Measurements from ENCODE around the gene LETM1. TPM values are rescaled to one million over a fixed set of nuclear protein-coding genes. Genes with fewer than 3 reads are reported as not detected.

LETM1 gene
- total RNA-seq, 1 donor from 2014 or later: 60.3 TPM

DNA sequence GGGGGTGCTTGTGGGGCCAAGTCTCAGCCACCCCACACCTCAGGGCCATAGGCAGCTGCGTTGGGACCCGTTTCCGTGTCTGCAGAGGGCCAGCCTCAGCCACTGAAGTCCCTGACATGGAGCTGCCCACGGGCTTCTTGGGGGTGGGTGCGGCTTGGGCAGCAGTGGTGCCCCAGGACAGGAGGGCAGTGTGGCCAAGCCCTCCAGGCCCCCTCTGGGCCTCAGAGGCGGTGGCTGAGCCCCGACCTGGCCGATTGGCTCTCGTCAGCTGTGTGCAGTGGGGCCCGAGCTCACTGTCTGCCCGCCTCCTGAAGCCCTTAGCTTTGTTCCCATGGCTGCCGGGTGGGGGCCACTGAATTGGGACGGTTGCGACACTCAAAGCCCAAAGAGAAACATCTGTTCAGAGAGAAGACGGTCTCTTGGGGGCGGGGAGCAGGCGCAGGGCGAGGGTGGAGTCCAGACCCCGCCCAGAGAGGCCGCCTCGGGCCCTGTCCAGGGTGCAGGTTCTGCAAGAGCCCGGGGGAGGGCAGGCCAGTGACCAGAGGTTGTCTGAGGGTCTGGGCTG lies 53.7 kb downstream of the LETM1 start:
- Mint-ChIP-seq H3K36me3 (ENCODE audit: low read depth, unreplicated experiment) (no peaks in the 10 kb centered on the region), H3K27me3 (ENCODE audit: low read depth, unreplicated experiment) (peaks cover 5% of the 10 kb centered on the region), H3K27ac (ENCODE audit: unreplicated experiment) (no peak overlapping the region), H3K9me3 (ENCODE audit: unreplicated experiment) (no peaks in the 10 kb centered on the region), H3K4me1 (ENCODE audit: low read depth, unreplicated experiment) (no peaks in the 10 kb centered on the region), H3K4me3 (ENCODE audit: unreplicated experiment) (no peak overlapping the region)
- FAIRE-seq (no peak), DNase-seq (ENCODE audit: low read depth) (no peak)
- TF ChIP-seq, protein P1, sequence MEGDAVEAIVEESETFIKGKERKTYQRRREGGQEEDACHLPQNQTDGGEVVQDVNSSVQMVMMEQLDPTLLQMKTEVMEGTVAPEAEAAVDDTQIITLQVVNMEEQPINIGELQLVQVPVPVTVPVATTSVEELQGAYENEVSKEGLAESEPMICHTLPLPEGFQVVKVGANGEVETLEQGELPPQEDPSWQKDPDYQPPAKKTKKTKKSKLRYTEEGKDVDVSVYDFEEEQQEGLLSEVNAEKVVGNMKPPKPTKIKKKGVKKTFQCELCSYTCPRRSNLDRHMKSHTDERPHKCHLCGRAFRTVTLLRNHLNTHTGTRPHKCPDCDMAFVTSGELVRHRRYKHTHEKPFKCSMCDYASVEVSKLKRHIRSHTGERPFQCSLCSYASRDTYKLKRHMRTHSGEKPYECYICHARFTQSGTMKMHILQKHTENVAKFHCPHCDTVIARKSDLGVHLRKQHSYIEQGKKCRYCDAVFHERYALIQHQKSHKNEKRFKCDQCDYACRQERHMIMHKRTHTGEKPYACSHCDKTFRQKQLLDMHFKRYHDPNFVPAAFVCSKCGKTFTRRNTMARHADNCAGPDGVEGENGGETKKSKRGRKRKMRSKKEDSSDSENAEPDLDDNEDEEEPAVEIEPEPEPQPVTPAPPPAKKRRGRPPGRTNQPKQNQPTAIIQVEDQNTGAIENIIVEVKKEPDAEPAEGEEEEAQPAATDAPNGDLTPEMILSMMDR (IDR thresholded peaks at IDR 0.05; ENCODE audit: insufficient read depth, low read depth, low read length): no peak
- no peak for TF ChIP-seq EZH2 (IDR thresholded peaks at IDR 0.05; ENCODE audit: insufficient read depth, low read length)
- Histone ChIP-seq H3K36me3 (ENCODE audit: insufficient read depth, low read length) (no peaks in the 10 kb centered on the region), H3K27ac (ENCODE audit: low read depth, low read length) (no peak overlapping the region), H3K4me1 (ENCODE audit: insufficient read depth, low read length) (no peaks in the 10 kb centered on the region), H3K4me2 (ENCODE audit: low read length) (no peak overlapping the region), H2AFZ (ENCODE audit: low read depth, low read length) (no peak overlapping the region), H4K20me1 (ENCODE audit: insufficient read depth, low read length) (no peaks in the 10 kb centered on the region), H3K9ac (ENCODE audit: low read length) (no peak overlapping the region), H3K4me3 (ENCODE audit: insufficient read depth, low read depth, low read length) (no peak overlapping the region), H3K79me2 (ENCODE audit: insufficient read depth, low read length) (no peaks in the 10 kb centered on the region), H3K27me3 (ENCODE audit: insufficient read depth, low read length) (no peaks in the 10 kb centered on the region), H3K9me3 (ENCODE audit: insufficient read depth, low read depth, low read length) (no peaks in the 10 kb centered on the region)

DNA sequence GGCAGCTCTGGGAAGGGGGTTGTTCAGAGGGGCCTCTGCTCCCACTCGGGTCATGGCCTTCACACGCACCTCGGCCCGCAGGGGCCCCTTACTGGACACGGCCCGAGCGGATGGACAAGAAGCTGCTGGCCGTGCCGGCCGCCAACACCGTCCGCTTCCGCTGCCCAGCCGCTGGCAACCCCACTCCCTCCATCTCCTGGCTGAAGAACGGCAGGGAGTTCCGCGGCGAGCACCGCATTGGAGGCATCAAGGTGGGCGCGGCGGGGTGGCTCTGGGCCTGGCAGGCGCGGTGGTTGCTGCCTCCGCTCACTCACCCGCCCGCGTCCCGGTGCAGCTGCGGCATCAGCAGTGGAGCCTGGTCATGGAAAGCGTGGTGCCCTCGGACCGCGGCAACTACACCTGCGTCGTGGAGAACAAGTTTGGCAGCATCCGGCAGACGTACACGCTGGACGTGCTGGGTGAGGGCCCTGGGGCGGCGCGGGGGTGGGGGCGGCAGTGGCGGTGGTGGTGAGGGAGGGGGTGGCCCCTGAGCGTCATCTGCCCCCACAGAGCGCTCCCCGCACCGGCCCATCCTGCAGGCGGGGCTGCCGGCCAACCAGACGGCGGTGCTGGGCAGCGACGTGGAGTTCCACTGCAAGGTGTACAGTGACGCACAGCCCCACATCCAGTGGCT lies 54.5 kb downstream of the LETM1 start:
- Histone ChIP-seq H3K4me3 (ENCODE audit: insufficient read depth, low read depth, low read length) (no peak overlapping the region), H4K20me1 (ENCODE audit: insufficient read depth, low read length) (no peaks in the 10 kb centered on the region), H3K4me1 (ENCODE audit: insufficient read depth, low read length) (no peaks in the 10 kb centered on the region), H3K36me3 (ENCODE audit: insufficient read depth, low read length) (no peaks in the 10 kb centered on the region), H3K79me2 (ENCODE audit: insufficient read depth, low read length) (no peaks in the 10 kb centered on the region), H3K9ac (ENCODE audit: low read length) (no peak overlapping the region), H2AFZ (ENCODE audit: low read depth, low read length) (no peak overlapping the region), H3K27me3 (ENCODE audit: insufficient read depth, low read length) (no peaks in the 10 kb centered on the region), H3K27ac (ENCODE audit: low read depth, low read length) (no peak overlapping the region), H3K4me2 (ENCODE audit: low read length) (no peak overlapping the region), H3K9me3 (ENCODE audit: insufficient read depth, low read depth, low read length) (no peaks in the 10 kb centered on the region)
- Mint-ChIP-seq H3K27me3 (ENCODE audit: low read depth, unreplicated experiment) (peaks cover 10% of the 10 kb centered on the region), H3K9me3 (ENCODE audit: unreplicated experiment) (no peaks in the 10 kb centered on the region), H3K4me3 (ENCODE audit: unreplicated experiment) (no peak overlapping the region), H3K4me1 (ENCODE audit: low read depth, unreplicated experiment) (no peaks in the 10 kb centered on the region), H3K36me3 (ENCODE audit: low read depth, unreplicated experiment) (no peaks in the 10 kb centered on the region), H3K27ac (ENCODE audit: unreplicated experiment) (no peak overlapping the region)
- no peak for TF ChIP-seq EZH2 (IDR thresholded peaks at IDR 0.05; ENCODE audit: insufficient read depth, low read length)
- TF ChIP-seq, protein P1 (IDR thresholded peaks at IDR 0.05; ENCODE audit: insufficient read depth, low read depth, low read length): no peak
- DNase-seq (ENCODE audit: low read depth) (no peak), FAIRE-seq (no peak)

DNA sequence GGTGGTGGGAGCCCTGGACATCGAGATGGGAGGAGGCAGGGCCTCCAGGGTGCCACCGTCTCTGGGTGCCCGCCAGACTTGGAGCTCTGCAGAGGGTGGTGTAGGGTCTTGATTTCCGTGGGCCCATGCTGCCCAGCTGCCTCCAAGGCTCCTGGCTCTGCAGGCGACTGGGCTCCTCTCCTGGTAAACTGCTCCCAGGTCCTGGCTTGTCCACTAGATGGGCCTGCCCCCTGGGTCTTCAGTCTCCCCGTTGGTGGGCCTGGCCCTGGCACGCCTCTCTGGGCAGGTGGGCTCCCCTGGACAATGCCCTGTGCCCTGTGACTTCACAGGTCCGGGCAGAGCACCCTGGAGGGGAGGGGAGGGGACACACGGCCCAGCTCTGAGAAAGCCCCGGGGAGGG lies 55.2 kb downstream of the LETM1 start:
- H3K4me1 Mint-ChIP-seq (ENCODE audit: low read depth, unreplicated experiment): no peaks in the 10 kb centered on the region
- H2AFZ ChIP-seq (ENCODE audit: low read depth, low read length): no peak overlapping the region
- H3K4me3 Mint-ChIP-seq (ENCODE audit: unreplicated experiment): no peak overlapping the region
- H3K4me2 ChIP-seq (ENCODE audit: low read length): no peak overlapping the region
- H3K9ac ChIP-seq (ENCODE audit: low read length): no peak overlapping the region
- no peak overlapping the region for H3K27ac Mint-ChIP-seq (ENCODE audit: unreplicated experiment)
- no peaks in the 10 kb centered on the region for H3K4me1 ChIP-seq (ENCODE audit: insufficient read depth, low read length)
- peaks cover 16% of the 10 kb centered on the region for H3K27me3 Mint-ChIP-seq (ENCODE audit: low read depth, unreplicated experiment)
- no peak for DNase-seq (ENCODE audit: low read depth)
- FAIRE-seq: no peak
- H3K4me3 ChIP-seq (ENCODE audit: insufficient read depth, low read depth, low read length): no peak overlapping the region
- no peaks in the 10 kb centered on the region for H3K36me3 ChIP-seq (ENCODE audit: insufficient read depth, low read length)
- no peak overlapping the region for H3K27ac ChIP-seq (ENCODE audit: low read depth, low read length)
- H3K27me3 ChIP-seq (ENCODE audit: insufficient read depth, low read length): peaks cover under 1% of the 10 kb centered on the region
- TF ChIP-seq EZH2 (IDR thresholded peaks at IDR 0.05; ENCODE audit: insufficient read depth, low read length): no peak
- TF ChIP-seq, protein P1 (IDR thresholded peaks at IDR 0.05; ENCODE audit: insufficient read depth, low read depth, low read length): no peak
- H3K79me2 ChIP-seq (ENCODE audit: insufficient read depth, low read length): no peaks in the 10 kb centered on the region
- H3K36me3 Mint-ChIP-seq (ENCODE audit: low read depth, unreplicated experiment): no peaks in the 10 kb centered on the region
- peaks cover 4% of the 10 kb centered on the region for H4K20me1 ChIP-seq (ENCODE audit: insufficient read depth, low read length)
- H3K9me3 ChIP-seq (ENCODE audit: insufficient read depth, low read depth, low read length): no peaks in the 10 kb centered on the region
- no peaks in the 10 kb centered on the region for H3K9me3 Mint-ChIP-seq (ENCODE audit: unreplicated experiment)

Data from astrocyte (in vitro differentiated cells and primary cell).